Activated naive CD8-positive, alpha-beta T cell treated with anti-CD3 and anti-CD28 coated beads, Interleukin-2, amount 50 U/mL, for 24 hours (primary cell): ENCODE data around the gene JAK1.

ENCODE experiments used
- ATAC-seq: fragments of 150-1000 bp; cut with Tn5 transposase; one replicate; pipeline ENCODE4 v1.10.0; 2021
- DNase-seq: peaks from one replicate; pipeline ENCODE4 v3.0.0; 2021
- H3K27ac Mint-ChIP-seq: one replicate; pipeline ENCODE4 v1.8.0; 2021; ENCODE audit warnings: mild to moderate bottlenecking, mixed read lengths
- H3K27me3 Mint-ChIP-seq: one replicate; pipeline ENCODE4 v1.8.0; 2021; ENCODE audit warnings: mixed read lengths
- H3K36me3 Mint-ChIP-seq: one replicate; pipeline ENCODE4 v1.8.0; 2021; ENCODE audit warnings: low read depth, mixed read lengths
- H3K4me1 Mint-ChIP-seq: one replicate; pipeline ENCODE4 v1.8.0; 2021; ENCODE audit warnings: mixed read lengths
- H3K4me3 Mint-ChIP-seq: one replicate; pipeline ENCODE4 v1.8.0; 2021; ENCODE audit warnings: mild to moderate bottlenecking, moderate library complexity, mixed read lengths
- H3K9me3 Mint-ChIP-seq: one replicate; pipeline ENCODE4 v1.8.0; 2021; ENCODE audit warnings: mixed read lengths

The JAK1 gene

GRCh38 chr1:64890699-64891447, 75.5 kb downstream of the JAK1 start:
- Mint-ChIP-seq H3K4me3 (no peak overlapping the region), H3K9me3 (no peaks in the 10 kb centered on the region), H3K27ac (peak overlapping the region; percentile 8), H3K36me3 (peaks cover 2% of the 10 kb centered on the region), H3K4me1 (peaks cover 89% of the 10 kb centered on the region), H3K27me3 (no peaks in the 10 kb centered on the region)
- no peak for ATAC-seq
- DNase-seq, result no peak

DNA sequence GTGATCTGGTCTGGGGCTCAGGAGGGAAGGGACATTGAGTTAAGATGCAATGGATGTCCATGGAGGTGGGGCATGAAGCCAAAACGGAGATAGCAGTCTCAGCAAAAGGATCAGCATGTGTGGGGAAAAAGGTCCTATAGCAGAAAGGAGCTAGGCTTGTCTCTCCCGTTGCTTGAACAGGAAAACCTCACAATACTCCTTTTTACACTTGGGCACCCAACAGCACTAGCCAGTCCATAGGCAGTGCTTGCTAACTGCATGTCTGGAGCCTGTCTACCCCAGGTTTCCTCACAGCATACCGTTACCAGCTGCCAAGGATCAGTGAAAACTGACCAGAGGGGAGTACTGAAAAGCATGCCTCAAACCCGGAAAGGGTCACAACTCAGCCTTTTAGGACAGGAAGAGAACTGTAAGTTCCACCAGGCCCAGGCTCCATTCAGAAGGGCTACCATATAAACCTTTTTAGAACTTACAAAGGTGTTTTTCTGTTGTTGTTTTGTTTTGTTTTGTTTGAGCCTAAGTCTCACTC, 78.6 kb downstream of the JAK1 start:
- H3K9me3 Mint-ChIP-seq, result no peaks in the 10 kb centered on the region
- H3K4me1 Mint-ChIP-seq, result peaks cover 72% of the 10 kb centered on the region
- H3K4me3 Mint-ChIP-seq, result no peak overlapping the region
- ATAC-seq, result no peak
- H3K36me3 Mint-ChIP-seq, result peaks cover 13% of the 10 kb centered on the region
- DNase-seq, result no peak
- no peak overlapping the region for H3K27ac Mint-ChIP-seq
- no peaks in the 10 kb centered on the region for H3K27me3 Mint-ChIP-seq

DNA sequence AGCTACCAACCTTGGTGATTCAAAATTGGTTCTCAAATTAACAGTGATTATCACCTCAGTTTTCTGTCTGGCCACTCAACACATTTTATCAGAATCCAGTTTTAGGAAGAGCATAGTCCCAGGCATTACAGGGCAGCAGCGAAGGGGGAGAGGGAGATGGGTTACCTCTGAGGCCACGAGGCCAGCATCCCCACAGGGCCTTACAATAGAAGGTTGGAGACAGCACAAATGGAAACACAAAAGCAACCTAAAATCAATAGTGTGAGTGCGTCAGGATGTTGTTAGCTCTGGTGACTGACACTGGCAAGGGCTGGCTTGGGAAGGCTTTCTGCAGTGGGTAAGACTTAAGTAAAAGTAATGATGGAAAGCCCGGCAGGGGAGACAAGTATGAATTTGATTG, 79.5 kb downstream of the JAK1 start:
- H3K4me3 Mint-ChIP-seq, result no peak overlapping the region
- DNase-seq (no peak), ATAC-seq (no peak)
- peaks cover 70% of the 10 kb centered on the region for H3K4me1 Mint-ChIP-seq
- H3K36me3 Mint-ChIP-seq, result peaks cover 18% of the 10 kb centered on the region
- H3K9me3 Mint-ChIP-seq, result no peaks in the 10 kb centered on the region
- H3K27ac Mint-ChIP-seq, result no peak overlapping the region
- no peaks in the 10 kb centered on the region for H3K27me3 Mint-ChIP-seq

DNA sequence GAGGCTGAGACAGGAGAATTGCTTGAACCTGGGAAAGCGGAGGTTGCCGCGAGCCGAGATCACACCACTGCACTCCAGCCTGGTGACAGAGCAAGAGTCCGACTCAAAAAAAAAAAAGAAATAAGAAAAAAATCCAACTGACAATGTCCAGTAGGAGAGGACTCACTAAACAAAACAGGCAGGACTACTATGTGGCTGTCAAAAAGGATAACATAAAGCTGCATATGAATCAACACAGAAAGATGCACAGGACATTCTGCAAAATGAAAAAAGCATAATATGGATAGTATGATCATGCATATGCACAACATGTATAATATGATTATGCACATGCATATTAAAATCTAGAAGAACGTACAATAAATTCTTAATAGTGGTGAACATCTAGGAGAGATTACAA, 80.7 kb downstream of the JAK1 start:
- H3K9me3 Mint-ChIP-seq, result no peaks in the 10 kb centered on the region
- no peak overlapping the region for H3K27ac Mint-ChIP-seq
- DNase-seq, result no peak
- H3K36me3 Mint-ChIP-seq, result peaks cover 18% of the 10 kb centered on the region
- peaks cover 65% of the 10 kb centered on the region for H3K4me1 Mint-ChIP-seq
- ATAC-seq, result no peak
- H3K4me3 Mint-ChIP-seq, result no peak overlapping the region
- no peaks in the 10 kb centered on the region for H3K27me3 Mint-ChIP-seq

DNA sequence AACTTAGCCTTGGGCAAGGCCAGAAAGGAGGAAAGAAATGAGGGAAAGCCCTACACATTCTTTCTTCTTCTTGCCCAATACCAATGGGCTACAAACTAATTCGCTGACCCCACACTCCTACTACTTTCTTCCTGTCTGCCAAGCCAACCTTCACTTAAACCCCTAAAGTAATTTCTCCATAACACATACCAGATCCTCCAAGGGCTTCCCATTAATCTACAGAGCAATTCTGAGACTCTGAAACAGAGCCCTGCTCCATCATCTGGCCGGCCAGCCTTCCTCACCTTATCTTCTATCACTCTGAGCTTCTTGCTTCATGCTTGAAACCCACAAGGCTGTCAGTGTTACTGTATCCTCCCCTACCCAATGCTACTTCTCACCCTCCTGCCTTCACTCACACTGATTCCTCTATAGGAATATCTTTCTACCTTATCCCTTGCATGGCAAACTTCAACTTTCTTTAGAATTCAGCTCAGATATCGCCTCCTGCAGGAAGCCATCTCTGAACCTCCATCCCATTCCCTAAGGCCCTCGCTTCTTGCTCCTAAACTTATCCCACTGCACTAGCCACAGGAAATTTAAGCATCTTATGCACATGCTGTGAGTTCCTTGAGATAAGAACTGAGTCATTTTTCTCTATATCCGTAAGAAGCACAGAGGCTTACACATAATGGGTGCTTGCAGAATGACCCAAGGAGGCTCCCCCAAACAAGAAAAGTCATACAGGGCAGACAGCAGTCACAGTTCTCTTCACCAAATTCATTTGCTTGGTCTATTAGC, 81.9 kb downstream of the JAK1 start:
- no peak overlapping the region for H3K4me3 Mint-ChIP-seq
- no peak for ATAC-seq
- H3K27ac Mint-ChIP-seq, result no peak overlapping the region

DNA sequence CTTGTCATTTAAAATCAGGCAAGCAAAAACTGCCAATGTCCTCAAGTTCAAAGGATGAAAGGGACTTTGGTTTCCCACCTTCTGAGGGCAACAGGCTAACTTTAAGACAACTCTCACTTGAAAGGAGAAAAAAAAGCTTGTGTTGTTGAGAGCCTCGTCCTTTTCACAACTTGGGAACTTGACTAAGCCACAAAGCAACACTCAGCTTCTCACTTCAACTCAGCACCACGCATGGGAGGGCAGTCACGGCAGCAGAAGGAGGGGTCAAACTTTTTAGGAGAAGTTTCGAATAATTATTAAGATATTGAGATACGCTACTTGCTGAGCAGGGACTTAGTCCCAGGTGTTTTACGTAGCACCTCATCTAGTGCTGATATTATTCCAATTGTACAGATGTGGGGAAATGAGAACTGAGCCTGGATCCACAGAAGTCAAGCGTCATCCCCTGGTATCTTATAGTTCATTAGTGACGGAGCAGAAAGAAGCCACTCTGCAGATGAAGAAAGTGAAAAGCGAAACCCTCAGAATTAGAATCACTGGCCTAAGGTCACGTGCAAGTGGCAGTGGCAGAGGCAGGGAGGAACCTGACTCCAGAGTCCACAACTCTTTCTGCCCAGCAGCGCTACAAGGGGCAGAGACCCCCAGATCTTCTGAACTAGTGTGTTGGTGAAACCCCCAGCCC, 83.6 kb downstream of the JAK1 start:
- Mint-ChIP-seq H3K4me3 (no peak overlapping the region), H3K36me3 (peaks cover 27% of the 10 kb centered on the region), H3K9me3 (no peaks in the 10 kb centered on the region), H3K27ac (no peak overlapping the region), H3K27me3 (no peaks in the 10 kb centered on the region), H3K4me1 (peaks cover 55% of the 10 kb centered on the region)
- no peak for DNase-seq
- no peak for ATAC-seq

More for the DNA sequence above, 81.9 kb downstream of the JAK1 start:
- Mint-ChIP-seq H3K4me1 (peaks cover 56% of the 10 kb centered on the region), H3K36me3 (peaks cover 18% of the 10 kb centered on the region), H3K9me3 (no peaks in the 10 kb centered on the region), H3K27me3 (no peaks in the 10 kb centered on the region)
- no peak for DNase-seq

DNA sequence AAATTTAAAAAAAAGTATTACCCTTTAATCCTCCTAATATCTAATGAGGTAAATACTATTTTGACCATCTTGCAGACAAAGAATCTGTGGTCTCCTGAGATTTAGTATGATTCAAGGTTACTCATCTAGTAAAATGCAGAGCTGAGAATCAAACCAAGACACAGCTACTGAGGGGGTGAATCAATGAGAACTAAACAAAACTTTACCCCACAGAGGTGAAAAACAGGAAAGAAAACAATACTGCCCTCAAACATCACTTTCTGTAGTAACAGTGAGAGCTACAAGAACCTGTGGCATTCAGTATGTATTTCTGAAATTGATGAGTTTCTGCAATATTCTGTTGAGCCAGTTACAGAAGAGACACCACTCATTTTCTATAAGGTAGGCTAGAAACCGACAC, 85.1 kb downstream of the JAK1 start:
- ATAC-seq (peak; percentile 16), DNase-seq (no peak)
- Mint-ChIP-seq H3K36me3 (peaks cover 40% of the 10 kb centered on the region), H3K4me3 (no peak overlapping the region), H3K9me3 (no peaks in the 10 kb centered on the region), H3K27ac (no peak overlapping the region), H3K4me1 (peaks cover 60% of the 10 kb centered on the region), H3K27me3 (no peaks in the 10 kb centered on the region)

GRCh38 chr1:64880449-64880848, 85.9 kb downstream of the JAK1 start:
- Mint-ChIP-seq H3K9me3 (no peaks in the 10 kb centered on the region), H3K4me1 (peaks cover 68% of the 10 kb centered on the region), H3K27ac (no peak overlapping the region), H3K4me3 (no peak overlapping the region), H3K36me3 (peaks cover 47% of the 10 kb centered on the region), H3K27me3 (no peaks in the 10 kb centered on the region)
- DNase-seq (no peak), ATAC-seq (no peak)

DNA sequence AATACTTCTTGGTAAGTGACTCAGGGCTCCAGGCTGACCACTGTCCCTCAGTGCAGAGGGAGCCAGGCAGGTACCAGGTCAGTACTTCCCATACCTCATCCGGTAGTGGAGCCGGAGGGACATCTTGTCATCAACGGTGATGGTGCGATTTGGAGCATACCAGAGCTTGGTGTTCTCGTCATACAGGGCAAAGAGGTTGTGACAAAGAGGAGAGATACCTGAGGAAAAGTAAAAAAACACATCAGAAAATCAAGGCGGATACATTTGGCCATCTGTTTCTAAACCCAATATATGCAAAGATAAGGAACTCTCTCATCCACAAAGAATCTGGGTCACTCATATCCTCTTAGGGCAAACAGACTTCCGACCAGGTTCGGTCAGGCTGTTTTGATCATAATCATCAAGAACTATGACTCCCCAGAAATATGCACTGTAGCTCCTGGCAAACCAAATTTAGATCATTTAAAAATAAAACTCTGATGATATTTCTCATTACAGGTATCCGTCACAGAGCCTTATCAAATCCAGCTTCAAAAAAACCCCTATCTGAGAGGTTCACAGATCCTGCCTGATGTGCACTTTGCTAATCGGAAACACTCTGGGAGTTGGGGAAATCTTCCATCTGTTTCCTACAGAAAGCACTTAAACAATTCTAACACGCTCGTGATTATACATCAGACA, 87.3 kb downstream of the JAK1 start:
- peaks cover 47% of the 10 kb centered on the region for H3K36me3 Mint-ChIP-seq
- no peak overlapping the region for H3K4me3 Mint-ChIP-seq

DNA sequence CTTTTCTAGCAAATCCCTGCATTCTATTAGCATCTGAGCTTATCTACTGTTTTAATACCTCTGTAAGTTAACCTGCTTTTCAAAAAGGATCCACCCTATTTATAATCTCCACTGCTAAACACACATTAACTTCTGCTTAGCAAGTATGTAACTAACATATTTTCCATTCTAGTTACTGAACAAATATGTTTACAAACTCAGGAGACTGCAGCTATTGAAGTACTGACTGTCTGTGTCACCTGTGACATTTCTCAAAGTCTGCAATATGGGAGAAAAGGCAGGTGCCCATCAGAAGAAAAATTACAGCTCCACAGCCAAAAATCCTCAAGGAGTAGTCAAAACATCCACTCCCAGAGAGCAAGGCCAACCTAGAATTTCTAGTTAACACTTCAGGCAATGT, 88.3 kb downstream of the JAK1 start:
- Mint-ChIP-seq H3K27ac (no peak overlapping the region), H3K4me1 (peaks cover 65% of the 10 kb centered on the region), H3K27me3 (no peaks in the 10 kb centered on the region), H3K36me3 (peaks cover 47% of the 10 kb centered on the region), H3K9me3 (no peaks in the 10 kb centered on the region), H3K4me3 (no peak overlapping the region)
- DNase-seq (no peak), ATAC-seq (no peak)

More for the DNA sequence above, 87.3 kb downstream of the JAK1 start:
- Mint-ChIP-seq H3K9me3 (no peaks in the 10 kb centered on the region), H3K4me1 (peaks cover 66% of the 10 kb centered on the region), H3K27ac (no peak overlapping the region), H3K27me3 (no peaks in the 10 kb centered on the region)
- ATAC-seq (no peak), DNase-seq (no peak)

GRCh38 chr1:64877598-64877997, 88.8 kb downstream of the JAK1 start:
- H3K27ac Mint-ChIP-seq, result no peak overlapping the region
- H3K4me3 Mint-ChIP-seq, result no peak overlapping the region
- DNase-seq (no peak), ATAC-seq (no peak)
- no peaks in the 10 kb centered on the region for H3K9me3 Mint-ChIP-seq
- peaks cover 63% of the 10 kb centered on the region for H3K4me1 Mint-ChIP-seq
- no peaks in the 10 kb centered on the region for H3K27me3 Mint-ChIP-seq
- H3K36me3 Mint-ChIP-seq, result peaks cover 43% of the 10 kb centered on the region

GRCh38 chr1:64877151-64877550, 89.2 kb downstream of the JAK1 start:
- DNase-seq, result no peak
- peak overlapping the region; percentile 18 for H3K4me3 Mint-ChIP-seq
- peak; percentile 80 for ATAC-seq
- no peaks in the 10 kb centered on the region for H3K9me3 Mint-ChIP-seq
- H3K4me1 Mint-ChIP-seq, result peaks cover 60% of the 10 kb centered on the region
- no peaks in the 10 kb centered on the region for H3K27me3 Mint-ChIP-seq
- peaks cover 44% of the 10 kb centered on the region for H3K36me3 Mint-ChIP-seq
- H3K27ac Mint-ChIP-seq, result no peak overlapping the region

- H3K27me3 Mint-ChIP-seq, result no peaks in the 10 kb centered on the region
- DNase-seq (no peak), ATAC-seq (no peak)
- peaks cover 50% of the 10 kb centered on the region for H3K4me1 Mint-ChIP-seq
- H3K4me3 Mint-ChIP-seq, result no peak overlapping the region
- H3K27ac Mint-ChIP-seq, result no peak overlapping the region
- peaks cover 55% of the 10 kb centered on the region for H3K36me3 Mint-ChIP-seq
- H3K9me3 Mint-ChIP-seq, result no peaks in the 10 kb centered on the region
Observed at GRCh38 chr1:64875606-64876005, 90.7 kb downstream of the JAK1 start.

DNA sequence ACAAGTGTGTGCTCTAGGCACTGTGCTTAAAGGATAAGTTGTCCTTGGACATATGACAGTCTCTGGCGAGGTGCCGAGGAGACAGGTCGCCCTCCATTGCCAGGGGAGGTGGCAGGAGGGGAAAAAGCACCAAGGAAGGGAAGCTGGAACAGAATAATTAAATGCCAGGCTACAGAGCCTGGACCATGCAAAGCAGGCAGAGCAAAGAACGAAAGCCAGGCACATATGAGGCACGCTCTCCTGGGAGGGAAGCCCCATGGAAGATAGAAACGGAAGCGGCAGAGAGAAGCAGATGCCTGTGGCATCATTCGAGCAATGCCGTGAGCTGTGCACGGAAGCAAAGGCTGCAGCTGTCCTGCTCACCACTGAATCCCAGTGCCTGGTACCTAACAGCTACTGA, 91.2 kb downstream of the JAK1 start:
- H3K4me3 Mint-ChIP-seq, result no peak overlapping the region
- H3K9me3 Mint-ChIP-seq, result no peaks in the 10 kb centered on the region
- no peak overlapping the region for H3K27ac Mint-ChIP-seq
- DNase-seq, result no peak
- peaks cover 47% of the 10 kb centered on the region for H3K4me1 Mint-ChIP-seq
- H3K36me3 Mint-ChIP-seq, result peaks cover 55% of the 10 kb centered on the region
- ATAC-seq, result no peak
- no peaks in the 10 kb centered on the region for H3K27me3 Mint-ChIP-seq
